Sigmoid colon (tissue), 7 donors: ENCODE data around the gene MAST4. TPM values are rescaled to one million over a fixed set of nuclear protein-coding genes. Genes with fewer than 3 reads are reported as not detected.
A peak's percentile ranks its signal among the peaks of the same experiment; 100 is the strongest.

Experiments used
- DNase-seq: peaks from one replicate; pipeline ENCODE4 v3.0.0-alpha.2; 2019
- H3K27ac ChIP-seq, 4 donors: fragments of 200-600 bp; sonication (generic); one replicate each; pipeline ENCODE4 v1.5.1; 2016 to 2019; ENCODE audit warnings: mild to moderate bottlenecking in 1 of 4
- H3K27me3 ChIP-seq, 3 donors: fragments of 200-600 bp; sonication (generic); one replicate each; pipeline ENCODE4 v1.5.1; 2019; ENCODE audit warnings: mild to moderate bottlenecking in 1 of 3
- H3K36me3 ChIP-seq, 4 donors: fragments of 200-600 bp; sonication (generic); one replicate each; pipeline ENCODE4 v1.5.1; 2016 to 2019
- H3K4me1 ChIP-seq, 4 donors: fragments of 200-600 bp; sonication (generic); one replicate each; pipeline ENCODE4 v1.5.1; 2017 to 2019
- H3K4me3 ChIP-seq, 4 donors: fragments of 200-600 bp; sonication (generic); one replicate each; pipeline ENCODE4 v1.5.1; 2017 to 2019; ENCODE audit warnings: mild to moderate bottlenecking in 2 of 4, moderate library complexity in 1 of 4
- H3K9me3 ChIP-seq, 4 donors: fragments of 200-600 bp in 3 of 4; sonication (generic) in 3 of 4; one replicate each; pipeline versions ENCODE4 v1.5.1 to v1.6.1; 2013 to 2019
- CTCF ChIP-seq, 4 experiments: fragments of 450-650 bp in 3 of 4; fragments of 200-600 bp in 1 of 4; IDR thresholded peaks; one replicate each; pipeline ENCODE4 v1.5.1; 2016 to 2019; ENCODE audit warnings: antibody characterized with exemption in 4 of 4, mild to moderate bottlenecking in 3 of 4, moderate library complexity in 2 of 4
- EP300 ChIP-seq, 4 donors: sonication (generic); formaldehyde crosslinking; IDR thresholded peaks; one replicate each; pipeline ENCODE4 v1.6.1; 2017; ENCODE audit warnings: antibody characterized with exemption in 4 of 4
- POLR2A ChIP-seq, 2 donors: fragments of 450-650 bp; IDR thresholded peaks; one replicate each; pipeline ENCODE4 v1.6.1; 2016; ENCODE audit warnings: antibody characterized with exemption in 2 of 2, mild to moderate bottlenecking in 2 of 2, moderate library complexity in 2 of 2
- POLR2AphosphoS5 ChIP-seq, 4 donors: sonication (generic); formaldehyde crosslinking; IDR thresholded peaks; one replicate each; pipeline ENCODE4 v1.6.1; 2017; ENCODE audit warnings: antibody characterized with exemption in 4 of 4
- WGBS, 2 donors: extraction: QIAGEN DNeasy Blood & Tissue Kit; methylation state at CpG; one replicate each; pipeline ENCODE4 v1.1.7; 2013; 5-methylcytosine and 5-hydroxymethylcytosine counted together
- intact Hi-C: fragments of 100-400 bp; cut with DNase I; formaldehyde crosslinking; loops from one replicate; pipeline ENCODE4 v1.15.1; 2023
- polyA plus RNA-seq, 3 donors: library from polyadenylated mRNA; stranded (reverse); fragments of 200-250 nt; gene quantifications; one replicate each; pipeline ENCODE4 v1.2.3, GENCODE V29; 2013
- total RNA-seq, 4 donors: library from RNA; depleted of rRNA; stranded (reverse); fragments of >200 nt; gene quantifications; one replicate each; pipeline ENCODE4 v1.1.0, GENCODE V29; 2016
- donor health status: healthy with polysubstance abuse.
- donor health status: Bipolar disorder and iron deficiency.
- donor health status: healthy.

MAST4 gene
- total and polyA plus RNA-seq, 7 donors: 1.6 to 30.7 (median 15.7) TPM

- Histone ChIP-seq H3K27ac (no peak overlapping the region), H3K4me3 (no peak overlapping the region), H3K36me3 (no peaks in the 10 kb centered on the region), H3K27me3 (no peaks in the 10 kb centered on the region), H3K9me3 (peaks cover 0 to 3% (median 0%) of the 10 kb centered on the region in 4 donors), H3K4me1 (peaks cover 0 to 6% (median 2%) of the 10 kb centered on the region in 4 donors)
- no peak for TF ChIP-seq CTCF (IDR thresholded peaks at IDR 0.05)
- no peak for TF ChIP-seq EP300 (IDR thresholded peaks at IDR 0.05)
- no peak for TF ChIP-seq POLR2AphosphoS5 (IDR thresholded peaks at IDR 0.05)
- TF ChIP-seq POLR2A (IDR thresholded peaks at IDR 0.05): no peak
- 24 to 45% methylated on average over 2 of the region's 2 CpGs for WGBS, 2 donors
- intact Hi-C loops: no loop called here
- DNase-seq: no peak
Observed at GRCh38 chr5:67203701-67204074, 607.5 kb downstream of the MAST4 start.

DNA sequence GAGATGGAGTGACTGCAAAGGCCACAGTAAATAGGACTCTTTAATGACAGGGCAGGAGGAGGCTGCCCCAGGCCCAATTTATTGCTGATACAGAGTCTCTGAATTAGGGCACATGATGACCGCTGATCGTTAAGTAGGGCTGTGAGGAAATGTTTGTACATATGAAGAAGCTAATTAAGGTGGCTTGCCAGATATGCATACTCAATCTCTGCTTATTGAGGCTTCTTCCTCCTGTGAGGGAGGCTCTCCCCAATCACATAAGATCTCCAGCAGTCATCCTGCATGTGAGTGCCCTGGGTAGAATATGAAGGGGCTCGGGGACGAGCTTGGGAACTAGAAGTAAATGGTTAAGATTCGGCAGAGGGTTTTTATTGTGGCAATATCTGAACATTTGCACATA lies 608.6 kb downstream of the MAST4 start:
- H3K4me3 ChIP-seq: no peak overlapping the region

DNA sequence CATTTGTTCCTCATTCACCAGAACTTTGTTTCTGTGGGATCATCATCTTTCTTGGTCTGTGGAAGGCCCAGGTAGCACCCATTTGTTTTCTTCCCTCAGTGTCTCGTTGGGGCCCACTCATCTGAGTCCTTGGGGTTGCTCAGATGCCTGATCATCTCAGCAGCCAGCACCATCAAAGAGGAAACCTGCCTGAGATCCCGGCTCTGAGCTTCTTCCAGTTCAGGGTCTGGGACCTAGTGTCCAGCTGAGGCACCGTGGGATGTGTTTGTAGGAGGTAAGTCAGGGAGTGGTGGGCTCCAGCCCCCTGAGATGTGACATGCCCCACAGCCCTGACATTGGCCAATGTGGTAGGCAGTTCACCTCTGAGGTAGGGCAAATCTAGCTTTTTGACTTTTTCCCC lies 609.8 kb downstream of the MAST4 start:
- TF ChIP-seq EP300 (IDR thresholded peaks at IDR 0.05) (no peak), CTCF (IDR thresholded peaks at IDR 0.05) (no peak), POLR2AphosphoS5 (IDR thresholded peaks at IDR 0.05) (no peak), POLR2A (IDR thresholded peaks at IDR 0.05) (no peak)
- H3K4me3 ChIP-seq: no peak overlapping the region
- H3K27ac ChIP-seq: no peak overlapping the region
- no peaks in the 10 kb centered on the region for H3K27me3 ChIP-seq
- DNase-seq: peak; percentile 62
- no peaks in the 10 kb centered on the region for H3K36me3 ChIP-seq
- intact Hi-C loops: loop anchor here (5.0 kb wide), 3 partner anchors 219 to 899 kb away; no protein-coding TSS in a partner anchor
- H3K9me3 ChIP-seq: peaks cover 0 to 3% (median 0%) of the 10 kb centered on the region in 4 donors
- H3K4me1 ChIP-seq: peaks cover 0 to 10% (median 5%) of the 10 kb centered on the region in 4 donors
- WGBS, 2 donors: 86 to 95% methylated on average over 3 of the region's 3 CpGs

More for the DNA sequence above, 608.6 kb downstream of the MAST4 start:
- Histone ChIP-seq H3K9me3 (peaks cover 0 to 3% (median 0%) of the 10 kb centered on the region in 4 donors), H3K27me3 (no peaks in the 10 kb centered on the region), H3K36me3 (no peaks in the 10 kb centered on the region), H3K4me1 (peaks cover 0 to 10% (median 5%) of the 10 kb centered on the region in 4 donors), H3K27ac (no peak overlapping the region)
- intact Hi-C loops: loop anchor here (5.0 kb wide), 3 partner anchors 218 to 898 kb away; no protein-coding TSS in a partner anchor
- WGBS, 2 donors: 59 to 62% methylated on average over 5 of the region's 5 CpGs
- no peak for TF ChIP-seq POLR2AphosphoS5 (IDR thresholded peaks at IDR 0.05)
- no peak for TF ChIP-seq CTCF (IDR thresholded peaks at IDR 0.05)
- TF ChIP-seq EP300 (IDR thresholded peaks at IDR 0.05): no peak
- DNase-seq: no peak

DNA sequence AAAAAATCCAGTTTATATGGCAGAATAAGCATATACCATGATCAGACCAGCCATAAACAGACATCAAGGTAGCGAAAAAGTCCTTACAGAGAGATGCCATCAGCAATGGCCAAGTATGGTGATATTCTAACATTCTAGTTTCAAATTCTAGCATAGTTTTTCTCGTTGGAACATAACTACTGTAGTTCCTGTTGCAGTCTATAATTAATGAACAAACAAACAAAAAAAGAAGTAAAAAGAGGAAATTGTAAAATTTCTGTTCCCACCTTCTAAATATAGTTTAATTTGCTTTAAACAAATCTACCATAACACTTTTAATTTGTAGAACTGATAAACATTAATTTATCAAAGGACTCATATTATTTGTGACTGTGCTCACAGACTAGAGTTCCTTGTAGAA lies 610.3 kb downstream of the MAST4 start:
- no peaks in the 10 kb centered on the region for H3K27me3 ChIP-seq
- H3K9me3 ChIP-seq: no peaks in the 10 kb centered on the region
- TF ChIP-seq EP300 (IDR thresholded peaks at IDR 0.05) (no peak), POLR2A (IDR thresholded peaks at IDR 0.05) (no peak), CTCF (IDR thresholded peaks at IDR 0.05) (no peak), POLR2AphosphoS5 (IDR thresholded peaks at IDR 0.05) (no peak)
- H3K4me3 ChIP-seq: no peak overlapping the region
- no peak for DNase-seq
- 46 to 51% methylated on average over 2 of the region's 2 CpGs for WGBS, 2 donors
- intact Hi-C loops: loop anchor here (5.0 kb wide), 3 partner anchors 219 to 899 kb away; no protein-coding TSS in a partner anchor
- H3K27ac ChIP-seq: no peak overlapping the region
- no peaks in the 10 kb centered on the region for H3K36me3 ChIP-seq
- H3K4me1 ChIP-seq: peaks cover 0 to 10% (median 5%) of the 10 kb centered on the region in 4 donors

DNA sequence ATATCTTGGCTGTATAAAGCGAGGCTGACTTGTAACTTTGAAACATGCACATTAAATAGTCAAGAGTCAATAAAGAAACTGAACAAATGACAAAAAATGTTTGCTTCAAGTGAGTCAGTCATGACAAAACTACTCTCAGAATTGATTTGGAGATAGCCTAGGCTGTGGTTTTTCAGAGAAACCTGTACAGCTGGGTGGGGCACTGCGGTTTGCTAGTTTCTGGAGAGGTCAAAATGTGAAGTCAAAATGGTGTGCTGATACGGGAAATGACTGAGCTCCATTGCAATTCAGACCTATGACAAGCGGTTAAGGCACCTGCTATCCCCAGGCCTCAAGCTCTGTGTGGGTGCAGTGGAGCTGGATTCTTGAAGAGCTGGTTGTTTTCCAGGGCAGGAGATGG lies 610.7 kb downstream of the MAST4 start:
- Histone ChIP-seq H3K9me3 (no peaks in the 10 kb centered on the region), H3K4me3 (no peak overlapping the region), H3K4me1 (peaks cover 0 to 10% (median 5%) of the 10 kb centered on the region in 4 donors), H3K27me3 (no peaks in the 10 kb centered on the region), H3K27ac (no peak overlapping the region), H3K36me3 (no peaks in the 10 kb centered on the region)
- peak; percentile 19 for DNase-seq
- WGBS, 2 donors: 10 to 32% methylated on average over 4 of the region's 4 CpGs
- TF ChIP-seq POLR2A (IDR thresholded peaks at IDR 0.05) (no peak), CTCF (IDR thresholded peaks at IDR 0.05) (no peak), EP300 (IDR thresholded peaks at IDR 0.05) (no peak), POLR2AphosphoS5 (IDR thresholded peaks at IDR 0.05) (no peak)
- intact Hi-C loops: loop anchor here (5.0 kb wide), 3 partner anchors 220 to 900 kb away; no protein-coding TSS in a partner anchor
